HEK293 (cell line): ENCODE results near the gene MMAB.

Source experiments
- CTCF ChIP-seq: fragments of 450-650 bp; formaldehyde crosslinking; IDR thresholded peaks from 2 replicates; pipeline ENCODE4 v1.5.1; 2016; ENCODE audit warnings: missing biosample characterization, missing genetic modification characterization
- ZBTB10 ChIP-seq: fragments of 450-650 bp; formaldehyde crosslinking; IDR thresholded peaks from 2 replicates; pipeline ENCODE4 v1.5.1; 2016; ENCODE audit warnings: missing biosample characterization, missing genetic modification characterization
- ZBTB7A ChIP-seq: fragments of 450-650 bp; formaldehyde crosslinking; IDR thresholded peaks from 2 replicates; pipeline ENCODE4 v1.5.1; 2016; ENCODE audit warnings: low read depth, missing biosample characterization, missing genetic modification characterization
- ZNF121 ChIP-seq: fragments of 450-650 bp; formaldehyde crosslinking; IDR thresholded peaks from 2 replicates; pipeline ENCODE4 v1.5.1; 2016; ENCODE audit warnings: missing biosample characterization, missing genetic modification characterization
- ZNF184 ChIP-seq: fragments of 450-650 bp; IDR thresholded peaks from 2 replicates; pipeline ENCODE4 v1.5.1; 2018; ENCODE audit warnings: missing biosample characterization, mild to moderate bottlenecking, missing genetic modification characterization
- ZNF274 ChIP-seq, 2 experiments: fragments of 200-500 bp in 1 of 2; fragments of 450-650 bp in 1 of 2; sonication (Bioruptor generic) in 1 of 2; formaldehyde crosslinking in 1 of 2; IDR thresholded peaks; 2 replicates each; pipeline versions ENCODE4 v1.5.1 to v1.6.1; 2014 to 2016; ENCODE audit warnings: borderline replicate concordance in 1 of 2, inconsistent platforms in 1 of 2, low read length in 1 of 2, missing biosample characterization in 1 of 2, missing genetic modification characterization in 1 of 2
- ZNF580 ChIP-seq: fragments of 450-650 bp; formaldehyde crosslinking; IDR thresholded peaks from 2 replicates; pipeline ENCODE4 v1.5.1; 2016; ENCODE audit warnings: missing biosample characterization, missing genetic modification characterization
- TF ChIP-seq, protein P1 (sequence below): fragments of 450-650 bp; formaldehyde crosslinking; IDR thresholded peaks from 2 replicates; pipeline ENCODE4 v1.5.1; 2016; ENCODE audit warnings: missing biosample characterization, missing genetic modification characterization
- TF ChIP-seq, protein P2 (sequence below): fragments of 450-650 bp; formaldehyde crosslinking; IDR thresholded peaks from 2 replicates; pipeline ENCODE4; 2016; ENCODE audit warnings: missing biosample characterization, missing genetic modification characterization

DNA sequence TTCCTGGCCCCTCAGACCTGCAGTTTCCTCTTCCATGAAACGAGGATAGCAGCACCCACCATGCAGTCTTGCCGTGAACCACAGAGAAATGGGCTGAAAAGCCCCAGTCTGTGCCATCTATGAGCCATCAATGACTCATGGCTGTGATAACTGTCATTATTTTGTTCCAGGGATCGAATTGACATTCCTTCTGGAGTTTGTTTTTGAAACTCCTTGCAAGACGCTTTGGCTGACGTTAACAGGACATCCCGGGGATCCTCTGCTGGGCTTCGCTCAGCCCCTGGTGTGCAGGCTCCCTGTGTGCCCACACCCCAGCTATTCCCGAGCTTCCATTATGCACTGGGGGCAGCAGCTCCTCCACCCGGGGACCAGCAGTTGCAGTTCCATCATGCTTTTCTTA, 33.8 kb downstream of the MMAB start:
- no peak for TF ChIP-seq ZNF274 (IDR thresholded peaks at IDR 0.05; ENCODE audit: low read length)
- TF ChIP-seq ZNF274 (tag by site-specific recombination; IDR thresholded peaks at IDR 0.05; ENCODE audit: borderline replicate concordance): no peak
- TF ChIP-seq ZBTB10 (tag by site-specific recombination): no peak
- TF ChIP-seq ZNF580 (tag by site-specific recombination): no peak
- TF ChIP-seq ZBTB7A: no peak
- TF ChIP-seq, protein P1, sequence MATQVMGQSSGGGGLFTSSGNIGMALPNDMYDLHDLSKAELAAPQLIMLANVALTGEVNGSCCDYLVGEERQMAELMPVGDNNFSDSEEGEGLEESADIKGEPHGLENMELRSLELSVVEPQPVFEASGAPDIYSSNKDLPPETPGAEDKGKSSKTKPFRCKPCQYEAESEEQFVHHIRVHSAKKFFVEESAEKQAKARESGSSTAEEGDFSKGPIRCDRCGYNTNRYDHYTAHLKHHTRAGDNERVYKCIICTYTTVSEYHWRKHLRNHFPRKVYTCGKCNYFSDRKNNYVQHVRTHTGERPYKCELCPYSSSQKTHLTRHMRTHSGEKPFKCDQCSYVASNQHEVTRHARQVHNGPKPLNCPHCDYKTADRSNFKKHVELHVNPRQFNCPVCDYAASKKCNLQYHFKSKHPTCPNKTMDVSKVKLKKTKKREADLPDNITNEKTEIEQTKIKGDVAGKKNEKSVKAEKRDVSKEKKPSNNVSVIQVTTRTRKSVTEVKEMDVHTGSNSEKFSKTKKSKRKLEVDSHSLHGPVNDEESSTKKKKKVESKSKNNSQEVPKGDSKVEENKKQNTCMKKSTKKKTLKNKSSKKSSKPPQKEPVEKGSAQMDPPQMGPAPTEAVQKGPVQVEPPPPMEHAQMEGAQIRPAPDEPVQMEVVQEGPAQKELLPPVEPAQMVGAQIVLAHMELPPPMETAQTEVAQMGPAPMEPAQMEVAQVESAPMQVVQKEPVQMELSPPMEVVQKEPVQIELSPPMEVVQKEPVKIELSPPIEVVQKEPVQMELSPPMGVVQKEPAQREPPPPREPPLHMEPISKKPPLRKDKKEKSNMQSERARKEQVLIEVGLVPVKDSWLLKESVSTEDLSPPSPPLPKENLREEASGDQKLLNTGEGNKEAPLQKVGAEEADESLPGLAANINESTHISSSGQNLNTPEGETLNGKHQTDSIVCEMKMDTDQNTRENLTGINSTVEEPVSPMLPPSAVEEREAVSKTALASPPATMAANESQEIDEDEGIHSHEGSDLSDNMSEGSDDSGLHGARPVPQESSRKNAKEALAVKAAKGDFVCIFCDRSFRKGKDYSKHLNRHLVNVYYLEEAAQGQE (tag by site-specific recombination): no peak
- TF ChIP-seq CTCF: no peak
- TF ChIP-seq ZNF121 (tag by site-specific recombination): no peak
- TF ChIP-seq ZNF184 (tag by site-specific recombination): no peak
- TF ChIP-seq, protein P2, sequence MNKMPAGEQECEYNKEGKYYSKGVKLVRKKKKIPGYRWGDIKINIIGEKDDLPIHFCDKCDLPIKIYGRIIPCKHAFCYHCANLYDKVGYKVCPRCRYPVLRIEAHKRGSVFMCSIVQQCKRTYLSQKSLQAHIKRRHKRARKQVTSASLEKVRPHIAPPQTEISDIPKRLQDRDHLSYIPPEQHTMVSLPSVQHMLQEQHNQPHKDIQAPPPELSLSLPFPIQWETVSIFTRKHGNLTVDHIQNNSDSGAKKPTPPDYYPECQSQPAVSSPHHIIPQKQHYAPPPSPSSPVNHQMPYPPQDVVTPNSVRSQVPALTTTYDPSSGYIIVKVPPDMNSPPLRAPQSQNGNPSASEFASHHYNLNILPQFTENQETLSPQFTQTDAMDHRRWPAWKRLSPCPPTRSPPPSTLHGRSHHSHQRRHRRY: no peak
